HG02571 (cell line): ENCODE measurements around the gene CTRL.

Source experiments
- ATAC-seq: cut with Tn5 transposase; IDR thresholded peaks from one replicate; pipeline ENCODE4 v1.9.1; 2021; ENCODE audit warnings: mild to moderate bottlenecking, moderate library complexity; ENCODE audit not compliant: unreplicated experiment

Gene CTRL

GRCh38 chr16:67893743-67894399 lies 37.8 kb downstream of the CTRL start:
- peak; percentile 3 for ATAC-seq

DNA sequence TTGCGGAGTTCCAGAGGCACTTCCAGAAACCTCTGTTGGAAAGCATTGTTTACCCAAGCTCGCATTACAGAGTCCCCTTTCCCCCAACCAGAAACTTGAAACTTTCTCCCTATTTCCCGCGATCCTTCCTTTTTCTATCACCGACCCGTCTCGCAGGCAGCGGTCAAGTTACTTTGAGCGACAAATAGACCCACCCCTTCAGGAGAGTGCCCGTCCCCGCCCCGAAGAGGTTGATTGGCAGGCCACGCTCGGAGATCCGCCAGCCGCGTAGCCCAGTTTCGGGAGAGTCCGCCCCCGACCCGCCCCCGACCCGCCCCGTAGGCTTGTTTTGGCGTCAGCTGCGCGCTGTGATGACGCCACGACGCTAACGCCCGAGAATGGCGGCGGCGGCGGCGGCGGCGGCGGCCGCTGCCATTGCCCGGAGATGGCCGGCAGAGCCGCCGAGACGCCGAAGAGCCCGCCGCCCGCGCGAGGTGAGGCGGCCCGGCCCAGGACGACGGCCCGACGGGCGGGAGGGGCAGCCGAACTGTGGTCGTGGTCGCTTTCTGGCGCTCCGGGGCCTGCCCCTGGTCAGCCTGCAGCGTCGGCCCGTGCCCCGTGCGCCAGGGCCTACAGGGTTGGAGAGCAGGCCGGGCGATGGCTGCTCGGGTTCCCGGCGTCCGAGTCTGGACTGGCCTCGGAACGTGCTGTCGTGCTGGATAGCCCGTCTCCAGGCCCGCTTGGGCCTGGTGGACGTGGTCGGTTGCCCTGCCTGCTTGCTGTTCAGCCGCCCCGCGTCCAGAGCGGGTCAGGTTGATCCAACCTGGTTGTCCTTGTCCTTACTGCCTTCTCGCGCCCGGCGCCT lies 38.5 kb downstream of the CTRL start, which contains the start of gene PSKH1:
TSS of gene PSKH1 (plus strand) at position 356 of the 844 bp plus-strand sequence. CDS start 15,496 bp downstream, outside the sequence.
- ATAC-seq, result peak; percentile 92

GRCh38 chr16:67892375-67892774 lies 39.3 kb downstream of the CTRL start:
- ATAC-seq, result no peak

DNA sequence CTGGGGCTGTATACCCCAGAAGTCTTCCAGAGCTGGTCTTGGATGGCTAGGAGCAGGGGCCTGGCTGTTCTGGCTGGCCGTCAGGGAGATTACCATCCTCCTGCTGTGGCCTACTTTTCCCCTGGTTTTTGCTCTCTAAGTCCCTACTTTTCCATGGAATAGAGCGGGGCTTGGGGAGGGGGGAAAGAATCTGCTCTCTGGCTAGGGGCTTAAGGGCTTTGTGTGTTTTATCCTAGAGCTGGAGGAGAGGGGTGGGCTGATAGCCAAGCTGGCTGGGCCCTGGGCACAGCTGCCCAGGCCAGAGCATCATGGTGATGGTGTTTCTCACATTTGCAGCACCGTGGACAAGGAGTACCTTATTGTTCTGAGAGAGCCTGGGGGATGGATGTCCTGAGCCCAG lies 43.3 kb downstream of the CTRL start:
- ATAC-seq, result no peak

GRCh38 chr16:67886387-67886786 lies 45.3 kb downstream of the CTRL start:
- ATAC-seq, result no peak

DNA sequence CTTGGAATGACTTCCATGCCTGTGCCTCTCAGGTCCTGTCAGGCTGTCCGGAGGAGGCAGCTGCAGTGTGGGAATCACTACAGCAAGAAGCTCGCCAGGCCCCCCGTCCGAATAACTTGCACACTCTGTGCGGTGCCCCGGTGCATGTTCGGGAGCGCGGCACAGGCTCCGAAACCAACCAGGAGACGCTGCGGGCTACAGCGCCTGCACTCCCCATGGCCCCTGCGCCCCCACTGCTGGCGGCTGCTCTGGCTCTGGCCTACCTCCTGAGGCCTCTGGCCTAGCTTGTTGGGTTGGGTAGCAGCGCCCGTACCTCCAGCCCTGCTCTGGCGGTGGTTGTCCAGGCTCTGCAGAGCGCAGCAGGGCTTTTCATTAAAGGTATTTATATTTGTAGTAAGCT lies 45.7 kb downstream of the CTRL start:
- no peak for ATAC-seq

DNA sequence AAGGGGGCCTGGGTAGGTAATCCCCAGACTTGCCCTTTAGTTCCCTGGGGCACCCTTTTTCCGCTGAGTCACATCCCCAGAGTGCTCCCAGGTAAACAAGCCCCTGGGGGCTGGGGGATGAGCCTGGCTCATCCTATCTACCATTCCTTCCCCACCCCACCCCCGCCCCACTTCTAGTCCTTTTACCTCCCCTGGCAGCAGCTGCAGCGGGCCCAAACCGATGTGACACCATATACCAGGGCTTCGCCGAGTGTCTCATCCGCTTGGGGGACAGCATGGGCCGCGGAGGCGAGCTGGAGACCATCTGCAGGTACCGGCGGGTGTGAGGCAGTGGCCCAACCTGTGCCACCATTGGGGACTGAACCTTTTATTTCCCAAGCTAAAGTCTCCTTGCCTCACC lies 46.1 kb downstream of the CTRL start:
- no peak for ATAC-seq

- no peak for ATAC-seq
Measured at GRCh38 chr16:67884684-67885083, 47.0 kb downstream of the CTRL start, which contains the start of gene NRN1L. NRN1L (plus strand) TSS chr16:67884885; CDS start chr16:67884904, 19 bp downstream.

DNA sequence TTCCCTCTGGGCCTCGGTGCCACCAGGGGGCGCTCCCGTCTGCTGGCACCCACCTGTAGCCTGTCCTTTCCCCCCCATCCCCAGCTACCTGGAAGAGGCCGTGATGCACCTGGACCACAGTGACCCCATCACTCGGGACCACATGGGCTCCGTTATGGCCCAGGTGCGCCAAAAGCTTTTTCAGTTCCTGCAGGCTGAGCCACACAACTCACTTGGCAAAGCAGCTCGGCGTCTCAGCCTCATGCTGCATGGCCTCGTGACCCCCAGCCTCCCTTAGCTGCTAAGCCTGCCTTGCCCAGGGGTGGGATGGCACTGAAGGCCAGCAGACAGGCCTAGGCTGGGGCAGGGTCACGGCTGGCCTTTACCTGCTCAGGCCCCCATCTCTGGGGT lies 47.8 kb downstream of the CTRL start:
- no peak for ATAC-seq

DNA sequence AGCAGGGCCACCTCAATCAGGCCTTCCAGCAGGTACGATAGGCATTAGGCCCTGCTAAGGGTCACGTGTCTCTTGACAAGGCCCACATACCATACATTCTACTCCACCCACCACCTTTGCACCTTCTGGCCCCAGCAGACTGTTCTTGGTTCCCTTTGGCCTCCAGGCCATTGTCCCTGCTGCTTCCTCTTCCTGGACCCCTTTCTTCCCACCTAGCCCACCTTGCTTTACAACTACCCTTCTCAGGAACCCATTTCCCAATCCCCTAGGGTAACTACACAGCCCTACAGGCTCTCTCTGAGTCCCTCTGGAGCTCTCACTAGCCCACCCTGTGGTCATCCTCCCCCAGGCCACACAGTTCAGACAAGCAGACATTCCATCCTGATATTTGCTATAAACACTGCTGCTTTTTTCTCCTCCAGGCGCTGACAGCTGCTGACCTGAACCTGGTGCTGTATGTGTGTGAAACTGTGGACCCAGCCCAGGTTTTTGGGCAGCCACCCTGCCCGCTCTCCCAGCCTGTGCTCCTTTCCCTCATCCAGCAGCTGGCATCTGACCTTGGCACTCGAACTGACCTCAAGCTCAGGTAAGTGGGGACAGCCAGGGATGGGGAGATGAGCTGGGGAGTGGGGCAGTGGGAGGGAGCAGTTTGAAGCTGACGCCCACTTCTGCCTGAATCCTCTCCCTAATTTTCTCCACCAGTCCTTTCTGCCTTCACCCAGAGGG lies 48.4 kb downstream of the CTRL start:
- no peak for ATAC-seq

GRCh38 chr16:67882374-67883145 lies 49.1 kb downstream of the CTRL start:
- ATAC-seq, result no peak

DNA sequence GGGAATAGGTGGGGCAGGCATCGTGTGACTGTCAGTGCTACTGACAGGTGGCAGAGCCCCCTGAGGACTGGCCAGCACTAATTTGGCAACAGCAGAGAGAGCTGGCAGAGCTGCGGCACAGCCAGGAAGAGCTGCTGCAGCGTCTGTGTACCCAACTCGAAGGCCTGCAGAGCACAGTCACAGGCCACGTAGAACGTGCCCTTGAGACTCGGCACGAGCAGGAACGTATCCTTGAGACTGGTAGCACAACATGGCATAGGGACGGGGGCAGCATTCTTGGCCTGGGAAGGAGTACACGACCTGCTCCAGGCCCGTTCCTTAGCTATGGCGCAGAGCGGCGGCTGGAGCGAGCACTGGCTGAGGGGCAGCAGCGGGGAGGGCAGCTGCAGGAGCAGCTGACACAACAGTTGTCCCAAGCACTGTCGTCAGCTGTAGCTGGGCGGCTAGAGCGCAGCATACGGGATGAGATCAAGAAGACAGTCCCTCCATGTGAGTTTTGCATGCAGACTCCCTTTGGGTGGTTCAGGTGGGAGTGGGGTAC lies 50.0 kb downstream of the CTRL start:
- ATAC-seq, result no peak

GRCh38 chr16:67880584-67880983 lies 51.1 kb downstream of the CTRL start:
- ATAC-seq, result no peak

- ATAC-seq, result no peak
Measured at GRCh38 chr16:67879936-67880335, 51.7 kb downstream of the CTRL start.
